ENCODE results near the gene HLA-A.
"Not testable (repeated sequence)": the region's sequence is repeated elsewhere in the genome, so short reads cannot be mapped to it uniquely, and the experiment has no call there.

Gene HLA-A

DNA sequence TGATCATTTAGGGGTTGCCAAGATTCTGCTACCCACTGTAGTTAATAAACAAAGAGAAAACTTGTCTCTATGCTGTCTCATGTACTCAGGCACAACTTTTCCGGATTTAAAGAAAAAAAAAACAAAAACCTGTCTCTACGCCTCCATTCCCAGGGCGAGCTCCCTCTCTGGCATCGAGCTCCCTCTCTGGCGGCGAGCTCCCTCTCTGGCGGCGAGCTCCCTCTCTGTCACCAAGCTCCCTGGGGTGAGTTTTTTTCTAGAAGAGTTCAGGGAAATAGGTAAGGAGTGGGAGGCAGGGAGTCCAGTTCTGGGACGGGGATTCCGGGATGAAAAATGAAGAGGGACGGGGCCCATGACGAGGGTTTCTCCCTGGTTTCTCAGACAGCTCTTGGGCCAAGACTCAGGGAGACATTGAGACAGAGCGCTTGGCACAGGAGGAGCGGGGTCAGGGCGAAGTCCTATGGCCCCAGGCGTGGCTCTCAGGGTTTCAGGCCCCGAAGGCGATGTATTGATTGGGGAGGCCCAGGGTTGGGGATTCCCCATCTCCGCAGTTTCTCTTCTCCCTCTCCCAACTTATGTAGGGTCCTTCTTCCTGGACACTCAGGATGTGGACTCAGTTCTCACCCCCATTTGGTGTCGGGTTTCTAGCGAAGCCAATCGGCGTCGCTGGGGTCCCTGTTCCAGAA is 16.5 kb upstream of the HLA-A start:
- Mint-ChIP-seq H3K27me3 (peaks cover 1% of the 10 kb centered on the region), H3K4me3 (peak overlapping the region; percentile 98), H3K9me3 (no peaks in the 10 kb centered on the region), H3K4me1 (ENCODE audit: low read depth) (peaks cover 51% of the 10 kb centered on the region), H3K36me3 (ENCODE audit: low read depth) (peaks cover 37% of the 10 kb centered on the region), H3K27ac (peak overlapping the region; percentile 99)

DNA sequence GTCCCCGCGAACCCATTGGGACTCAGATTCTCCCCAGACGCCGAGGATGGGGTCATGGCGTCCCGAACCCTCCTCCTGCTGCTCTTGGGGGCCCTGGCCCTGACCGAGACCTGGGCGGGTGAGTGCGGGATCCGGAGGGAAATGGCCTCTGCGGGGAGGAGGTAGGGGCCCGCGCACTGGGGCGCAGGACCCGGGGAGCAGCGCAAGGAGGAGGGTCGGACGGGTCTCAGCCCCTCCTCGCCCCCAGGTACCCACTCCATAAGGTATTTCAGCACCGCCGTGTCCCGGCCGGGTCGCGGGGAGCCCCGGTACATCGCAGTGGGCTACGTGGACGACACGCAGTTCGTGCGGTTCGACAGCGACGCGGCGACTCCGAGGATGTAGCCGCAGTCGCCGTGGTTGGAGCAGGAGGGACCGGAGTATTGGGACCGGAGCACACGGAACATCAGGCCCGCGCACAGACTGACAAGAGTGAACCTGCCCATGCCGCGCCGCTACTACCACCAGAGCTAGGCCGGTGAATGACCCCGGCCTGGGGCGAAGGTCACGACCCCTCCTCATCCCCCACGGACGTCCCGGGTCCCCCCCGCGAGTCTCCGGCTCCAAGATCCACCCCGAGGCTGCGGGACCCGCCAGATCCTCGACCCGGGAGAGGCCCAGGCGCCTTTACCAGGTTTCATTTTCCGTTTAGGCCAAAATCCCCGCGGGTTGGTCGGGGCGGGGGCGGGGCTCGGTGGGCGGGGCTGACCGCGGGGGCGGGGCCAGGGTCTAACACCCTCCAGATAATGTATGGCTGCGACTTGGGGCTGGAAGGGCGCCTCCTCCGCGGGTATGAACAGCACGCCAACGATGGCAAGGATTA is 15.7 kb upstream of the HLA-A start:
- H3K27ac Mint-ChIP-seq = peak overlapping the region; percentile 99
- H3K27me3 Mint-ChIP-seq = no peaks in the 10 kb centered on the region
- H3K4me3 Mint-ChIP-seq = peak overlapping the region; percentile 98
- H3K9me3 Mint-ChIP-seq = no peaks in the 10 kb centered on the region
- H3K4me1 Mint-ChIP-seq (ENCODE audit: low read depth) = peaks cover 53% of the 10 kb centered on the region
- peaks cover 42% of the 10 kb centered on the region for H3K36me3 Mint-ChIP-seq (ENCODE audit: low read depth)

DNA sequence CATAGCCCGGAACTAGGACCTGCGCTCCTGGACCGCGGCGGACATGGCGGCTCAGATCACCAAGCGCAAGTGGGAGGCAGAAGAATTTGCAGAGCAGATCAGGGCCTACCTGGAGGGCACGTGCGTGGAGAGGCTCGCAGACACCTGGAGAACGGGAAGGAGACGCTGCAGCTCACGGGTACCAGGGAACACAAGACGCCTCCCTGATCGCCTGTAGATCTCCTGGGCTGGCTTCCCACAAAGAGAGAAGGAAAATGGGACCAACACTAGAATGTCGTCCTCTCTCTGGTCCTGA is 15.1 kb upstream of the HLA-A start:
- Mint-ChIP-seq H3K36me3 (ENCODE audit: low read depth) (peaks cover 43% of the 10 kb centered on the region), H3K4me3 (peak overlapping the region; percentile 98), H3K27me3 (no peaks in the 10 kb centered on the region), H3K9me3 (no peaks in the 10 kb centered on the region), H3K27ac (peak overlapping the region; percentile 99), H3K4me1 (ENCODE audit: low read depth) (peaks cover 53% of the 10 kb centered on the region)

DNA sequence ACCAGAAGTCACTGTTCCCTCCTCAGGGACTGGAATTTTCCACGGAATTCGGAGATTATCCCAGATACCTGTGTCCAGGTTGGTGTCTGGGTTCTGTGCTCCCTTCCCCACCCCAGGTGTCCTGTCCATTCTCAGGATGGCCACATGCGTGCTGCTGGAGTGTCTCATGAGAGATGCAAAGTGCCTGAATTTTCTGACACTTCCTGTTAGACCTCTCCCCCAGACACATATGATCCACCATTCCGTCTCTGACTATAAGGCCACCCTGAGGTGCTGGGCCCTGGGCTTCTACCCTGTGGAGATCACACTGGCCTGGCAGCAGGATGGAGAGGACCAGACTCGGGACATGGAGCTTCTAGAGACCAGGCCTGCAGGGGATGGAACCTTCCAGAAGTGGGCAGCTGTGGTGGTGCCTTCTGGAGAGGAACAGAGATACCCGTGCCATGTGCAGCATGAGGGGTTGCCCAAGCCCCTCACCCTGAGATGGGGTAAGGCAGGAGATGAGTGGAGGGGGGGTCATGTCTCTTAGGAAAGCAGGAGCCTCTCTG is 14.4 kb upstream of the HLA-A start:
- Mint-ChIP-seq H3K27ac (peak overlapping the region; percentile 99), H3K27me3 (no peaks in the 10 kb centered on the region), H3K9me3 (no peaks in the 10 kb centered on the region), H3K4me3 (peak overlapping the region; percentile 98), H3K36me3 (ENCODE audit: low read depth) (peaks cover 43% of the 10 kb centered on the region), H3K4me1 (ENCODE audit: low read depth) (peaks cover 53% of the 10 kb centered on the region)

DNA sequence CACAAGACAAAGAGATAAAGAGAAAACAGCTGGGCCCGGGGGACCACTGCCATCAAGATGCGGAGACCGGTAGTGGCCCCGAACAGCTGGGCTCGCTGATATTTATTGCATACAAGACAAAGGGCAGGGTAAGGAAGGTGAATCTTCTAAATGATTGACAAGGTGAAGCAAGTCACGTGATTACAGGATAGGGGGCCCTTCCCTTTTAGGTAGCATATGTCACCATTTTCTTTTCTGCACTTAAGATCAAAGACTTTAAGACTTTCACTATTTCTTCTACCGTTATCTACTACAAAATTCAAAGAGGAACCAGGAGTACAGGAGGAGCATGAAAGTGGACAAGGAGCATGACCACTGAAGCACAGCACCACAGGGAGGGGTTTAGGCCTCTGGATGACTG is 12.3 kb upstream of the HLA-A start:
- H3K27ac Mint-ChIP-seq, H3K4me3 Mint-ChIP-seq, H3K27me3 Mint-ChIP-seq, H3K9me3 Mint-ChIP-seq: not testable (repeated sequence)
- Mint-ChIP-seq H3K36me3 (ENCODE audit: low read depth) (peaks cover 46% of the 10 kb centered on the region), H3K4me1 (ENCODE audit: low read depth) (peaks cover 41% of the 10 kb centered on the region)

DNA sequence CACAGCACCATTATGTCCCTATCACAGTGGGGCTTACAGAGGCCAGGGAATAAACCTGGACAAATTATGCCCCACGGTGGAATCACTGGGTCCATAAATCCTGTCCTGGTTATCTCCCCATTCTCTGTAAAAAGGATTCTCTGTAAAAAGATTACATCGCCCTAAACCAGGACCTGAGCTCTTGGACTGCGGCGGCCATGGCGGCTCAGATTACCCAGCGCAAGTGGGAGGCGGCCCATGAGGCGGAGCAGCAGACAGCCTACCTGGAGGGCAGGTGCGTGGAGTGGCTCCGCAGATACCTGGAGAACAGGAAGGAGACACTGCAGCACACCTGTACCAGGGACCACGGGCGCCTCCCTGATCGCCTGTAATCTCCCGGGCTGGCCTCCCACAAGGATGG is 8.4 kb upstream of the HLA-A start:
- H3K9me3 Mint-ChIP-seq = no peaks in the 10 kb centered on the region
- no peak overlapping the region for H3K4me3 Mint-ChIP-seq
- no peak overlapping the region for H3K27ac Mint-ChIP-seq
- no peaks in the 10 kb centered on the region for H3K27me3 Mint-ChIP-seq
- H3K36me3 Mint-ChIP-seq (ENCODE audit: low read depth) = peaks cover 35% of the 10 kb centered on the region
- peaks cover 11% of the 10 kb centered on the region for H3K4me1 Mint-ChIP-seq (ENCODE audit: low read depth)

DNA sequence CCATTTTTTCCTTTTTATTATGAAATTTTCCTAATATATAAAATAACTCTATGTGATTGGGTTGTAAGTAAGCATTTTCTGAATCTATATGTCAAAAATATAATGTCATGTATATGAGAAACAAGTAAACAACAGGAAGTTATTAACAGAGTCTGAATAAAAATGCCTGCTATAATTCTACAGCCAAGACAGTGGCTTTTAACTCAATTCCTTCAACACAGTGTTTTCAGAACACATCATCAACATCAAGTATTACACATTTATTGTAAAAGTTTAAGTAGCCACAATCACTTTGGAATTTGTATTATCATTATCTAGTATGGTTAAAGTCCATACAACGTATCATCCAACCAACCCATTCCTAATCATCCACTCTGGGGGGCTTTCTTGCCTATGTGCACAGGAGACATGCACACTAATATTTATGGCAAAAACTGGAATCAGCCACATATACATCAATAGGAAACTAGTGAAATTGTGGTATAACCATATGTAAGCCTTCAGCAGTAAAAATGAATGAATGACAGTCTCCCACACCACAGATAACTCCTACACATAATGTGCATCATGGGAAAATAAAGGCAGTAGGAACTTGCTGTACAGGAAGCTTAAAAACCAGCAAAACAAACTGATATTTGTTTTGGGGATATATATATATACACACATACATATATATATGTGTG is 6.9 kb upstream of the HLA-A start:
- Mint-ChIP-seq H3K27me3 (no peaks in the 10 kb centered on the region), H3K4me1 (ENCODE audit: low read depth) (peaks cover 4% of the 10 kb centered on the region), H3K4me3 (no peak overlapping the region), H3K9me3 (no peaks in the 10 kb centered on the region), H3K36me3 (ENCODE audit: low read depth) (peaks cover 21% of the 10 kb centered on the region), H3K27ac (no peak overlapping the region)

DNA sequence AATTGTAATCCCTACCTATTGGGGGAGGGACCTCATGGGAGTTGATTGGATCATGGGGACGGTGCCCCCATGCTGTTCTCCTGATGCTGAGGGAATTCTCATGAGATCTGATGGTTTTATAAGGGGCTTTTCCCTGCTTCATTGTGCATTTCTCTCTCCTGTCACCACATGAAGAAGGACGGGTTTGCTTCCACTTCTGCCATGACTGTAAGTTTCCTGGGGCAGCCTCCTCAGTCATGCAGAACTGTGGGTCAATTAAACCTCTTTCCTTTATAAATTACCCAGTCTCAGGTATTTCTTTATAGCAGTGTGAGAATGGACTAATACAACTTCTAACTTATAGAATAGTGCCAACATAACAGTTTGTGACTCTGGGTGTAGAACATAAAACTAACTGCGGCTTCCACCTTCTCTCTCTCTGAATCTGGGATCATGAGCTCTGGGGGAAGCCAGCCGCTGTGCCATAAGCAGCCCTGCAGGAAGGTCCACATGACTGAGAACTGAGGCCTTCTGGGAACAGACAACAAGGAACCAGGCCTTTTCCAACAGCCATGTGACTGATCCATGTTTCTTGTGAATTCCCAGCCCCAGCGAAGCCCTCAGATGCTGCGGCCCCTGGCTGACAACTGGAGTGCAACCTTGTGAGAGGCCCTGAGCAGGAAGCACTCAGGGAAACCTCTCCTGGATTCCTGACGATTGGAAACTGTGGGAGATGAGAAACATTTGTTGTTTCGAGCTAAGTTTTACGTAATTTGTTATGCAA is 3.4 kb upstream of the HLA-A start:
- Mint-ChIP-seq H3K27me3 (no peaks in the 10 kb centered on the region), H3K36me3 (ENCODE audit: low read depth) (peaks cover 26% of the 10 kb centered on the region), H3K9me3 (no peaks in the 10 kb centered on the region), H3K27ac (no peak overlapping the region), H3K4me3 (no peak overlapping the region), H3K4me1 (ENCODE audit: low read depth) (peaks cover 12% of the 10 kb centered on the region)

DNA sequence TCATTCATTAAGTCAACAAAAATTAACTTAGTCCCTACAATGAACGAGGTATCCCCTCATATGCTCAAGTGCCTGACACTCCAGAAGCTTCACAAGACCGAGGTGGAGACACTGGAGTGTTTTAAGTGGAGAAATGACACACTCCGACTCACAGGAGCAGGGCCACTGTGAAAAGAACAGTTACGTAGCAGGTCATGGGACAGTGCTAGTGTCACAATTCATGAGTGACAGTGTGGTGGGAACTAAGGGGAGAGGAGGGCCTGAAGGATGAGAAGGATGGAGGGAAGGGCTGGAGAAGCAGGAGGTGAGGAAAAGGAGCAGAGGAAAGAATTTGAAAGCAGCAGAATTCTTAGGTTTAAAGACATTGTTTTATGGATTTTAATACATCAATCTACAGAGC is 1.3 kb upstream of the HLA-A start:
- H3K4me3 Mint-ChIP-seq = peak overlapping the region; percentile 94
- peaks cover 34% of the 10 kb centered on the region for H3K36me3 Mint-ChIP-seq (ENCODE audit: low read depth)
- peaks cover 30% of the 10 kb centered on the region for H3K4me1 Mint-ChIP-seq (ENCODE audit: low read depth)
- no peaks in the 10 kb centered on the region for H3K27me3 Mint-ChIP-seq
- H3K27ac Mint-ChIP-seq = peak overlapping the region; percentile 81
- no peaks in the 10 kb centered on the region for H3K9me3 Mint-ChIP-seq

DNA sequence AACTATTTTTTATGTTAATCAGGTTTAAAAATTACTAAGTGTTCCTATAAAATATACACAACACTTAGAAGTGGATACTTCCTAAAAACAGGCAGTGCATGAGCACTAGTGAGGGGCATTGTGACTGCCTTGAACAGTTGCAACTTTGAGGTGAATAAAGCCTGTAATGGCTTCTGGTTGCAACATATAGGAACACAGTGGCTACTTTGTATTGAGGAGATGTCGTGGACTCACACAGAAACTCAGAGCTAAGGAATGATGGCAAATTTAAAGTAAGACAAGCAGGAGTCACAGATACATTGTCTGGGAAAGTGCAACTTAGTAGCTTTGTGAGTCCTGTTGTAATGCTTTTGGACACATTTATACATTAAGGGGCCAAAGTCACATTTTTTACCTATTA is 861 bp upstream of the HLA-A start:
- no peaks in the 10 kb centered on the region for H3K27me3 Mint-ChIP-seq
- H3K4me1 Mint-ChIP-seq (ENCODE audit: low read depth) = peaks cover 34% of the 10 kb centered on the region
- peak overlapping the region; percentile 94 for H3K4me3 Mint-ChIP-seq
- H3K36me3 Mint-ChIP-seq (ENCODE audit: low read depth) = peaks cover 37% of the 10 kb centered on the region
- H3K9me3 Mint-ChIP-seq = no peaks in the 10 kb centered on the region
- H3K27ac Mint-ChIP-seq = peak overlapping the region; percentile 98

DNA sequence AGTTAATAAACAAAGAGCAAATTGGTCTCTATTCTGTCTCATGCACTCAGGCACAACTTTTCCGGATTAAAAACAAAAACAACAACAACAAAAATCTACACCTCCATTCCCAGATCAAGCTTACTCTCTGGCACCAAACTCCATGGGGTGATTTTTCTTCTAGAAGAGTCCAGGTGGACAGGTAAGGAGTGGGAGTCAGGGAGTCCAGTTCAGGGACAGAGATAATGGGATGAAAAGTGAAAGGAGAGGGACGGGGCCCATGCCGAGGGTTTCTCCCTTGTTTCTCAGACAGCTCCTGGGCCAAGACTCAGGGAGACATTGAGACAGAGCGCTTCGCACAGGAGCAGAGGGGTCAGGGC is 437 bp upstream of the HLA-A start:
- Mint-ChIP-seq H3K27ac (peak overlapping the region; percentile 98), H3K4me1 (ENCODE audit: low read depth) (peaks cover 38% of the 10 kb centered on the region), H3K27me3 (no peaks in the 10 kb centered on the region), H3K36me3 (ENCODE audit: low read depth) (peaks cover 37% of the 10 kb centered on the region), H3K9me3 (no peaks in the 10 kb centered on the region), H3K4me3 (peak overlapping the region; percentile 94)

DNA sequence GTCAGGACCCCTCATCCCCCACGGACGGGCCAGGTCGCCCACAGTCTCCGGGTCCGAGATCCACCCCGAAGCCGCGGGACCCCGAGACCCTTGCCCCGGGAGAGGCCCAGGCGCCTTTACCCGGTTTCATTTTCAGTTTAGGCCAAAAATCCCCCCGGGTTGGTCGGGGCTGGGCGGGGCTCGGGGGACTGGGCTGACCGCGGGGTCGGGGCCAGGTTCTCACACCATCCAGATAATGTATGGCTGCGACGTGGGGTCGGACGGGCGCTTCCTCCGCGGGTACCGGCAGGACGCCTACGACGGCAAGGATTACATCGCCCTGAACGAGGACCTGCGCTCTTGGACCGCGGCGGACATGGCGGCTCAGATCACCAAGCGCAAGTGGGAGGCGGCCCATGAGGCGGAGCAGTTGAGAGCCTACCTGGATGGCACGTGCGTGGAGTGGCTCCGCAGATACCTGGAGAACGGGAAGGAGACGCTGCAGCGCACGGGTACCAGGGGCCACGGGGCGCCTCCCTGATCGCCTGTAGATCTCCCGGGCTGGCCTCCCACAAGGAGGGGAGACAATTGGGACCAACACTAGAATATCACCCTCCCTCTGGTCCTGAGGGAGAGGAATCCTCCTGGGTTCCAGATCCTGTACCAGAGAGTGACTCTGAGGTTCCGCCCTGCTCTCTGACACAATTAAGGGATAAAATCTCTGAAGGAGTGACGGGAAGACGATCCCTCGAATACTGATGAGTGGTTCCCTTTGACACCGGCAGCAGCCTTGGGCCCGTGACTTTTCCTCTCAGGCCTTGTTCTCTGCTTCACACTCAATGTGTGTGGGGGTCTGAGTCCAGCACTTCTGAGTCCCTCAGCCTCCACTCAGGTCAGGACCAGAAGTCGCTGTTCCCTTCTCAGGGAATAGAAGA is 978 bp downstream of the HLA-A start:
- Mint-ChIP-seq H3K36me3 (ENCODE audit: low read depth) (peaks cover 44% of the 10 kb centered on the region), H3K9me3 (no peaks in the 10 kb centered on the region), H3K4me3 (peak overlapping the region; percentile 94), H3K27ac (peak overlapping the region; percentile 98), H3K27me3 (no peaks in the 10 kb centered on the region), H3K4me1 (ENCODE audit: low read depth) (peaks cover 38% of the 10 kb centered on the region)

DNA sequence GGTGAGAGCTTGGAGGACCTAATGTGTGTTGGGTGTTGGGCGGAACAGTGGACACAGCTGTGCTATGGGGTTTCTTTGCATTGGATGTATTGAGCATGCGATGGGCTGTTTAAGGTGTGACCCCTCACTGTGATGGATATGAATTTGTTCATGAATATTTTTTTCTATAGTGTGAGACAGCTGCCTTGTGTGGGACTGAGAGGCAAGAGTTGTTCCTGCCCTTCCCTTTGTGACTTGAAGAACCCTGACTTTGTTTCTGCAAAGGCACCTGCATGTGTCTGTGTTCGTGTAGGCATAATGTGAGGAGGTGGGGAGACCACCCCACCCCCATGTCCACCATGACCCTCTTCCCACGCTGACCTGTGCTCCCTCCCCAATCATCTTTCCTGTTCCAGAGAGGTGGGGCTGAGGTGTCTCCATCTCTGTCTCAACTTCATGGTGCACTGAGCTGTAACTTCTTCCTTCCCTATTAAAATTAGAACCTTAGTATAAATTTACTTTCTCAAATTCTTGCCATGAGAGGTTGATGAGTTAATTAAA is 3.0 kb downstream of the HLA-A start:
- peaks cover 38% of the 10 kb centered on the region for H3K4me1 Mint-ChIP-seq (ENCODE audit: low read depth)
- H3K27ac Mint-ChIP-seq = peak overlapping the region; percentile 94
- H3K9me3 Mint-ChIP-seq = no peaks in the 10 kb centered on the region
- H3K36me3 Mint-ChIP-seq (ENCODE audit: low read depth) = peaks cover 44% of the 10 kb centered on the region
- peak overlapping the region; percentile 94 for H3K4me3 Mint-ChIP-seq
- no peaks in the 10 kb centered on the region for H3K27me3 Mint-ChIP-seq
